Right lobe of liver (tissue), 6 donors: ENCODE data around the gene LRMDA. TPM values are rescaled to one million over a fixed set of nuclear protein-coding genes. Genes with fewer than 3 reads are reported as not detected.

Experiments
- ATAC-seq, 4 donors: fragments of 200-7000 bp; cut with Tn5 transposase; one replicate each; pipeline ENCODE4 v1.9.1; 2020; ENCODE audit warnings: mild to moderate bottlenecking in 4 of 4, moderate library complexity in 4 of 4
- DNase-seq, 3 donors: peaks; one replicate each; pipeline ENCODE4 v3.0.0-alpha.2; 2020
- H3K27ac ChIP-seq, 3 donors: fragments of 200-600 bp; one replicate each; pipeline ENCODE4 v1.8.0; 2022
- H3K27me3 ChIP-seq, 2 donors: fragments of 200-600 bp; one replicate each; pipeline ENCODE4 v1.8.0; 2022
- H3K36me3 ChIP-seq, 4 donors: fragments of 200-600 bp; sonication (generic) in 1 of 4; one replicate each; pipeline versions ENCODE4 v1.5.1 to v1.8.0; 2017 to 2022; ENCODE audit warnings: control low read depth in 1 of 4
- H3K4me1 ChIP-seq, 4 donors: fragments of 200-600 bp; sonication (generic) in 1 of 4; one replicate each; pipeline versions ENCODE4 v1.5.1 to v1.8.0; 2017 to 2022; ENCODE audit warnings: control low read depth in 1 of 4
- H3K4me3 ChIP-seq, 3 donors: fragments of 200-600 bp; one replicate each; pipeline ENCODE4 v1.8.0; 2022
- H3K9me3 ChIP-seq, 4 donors: fragments of 200-600 bp; sonication (generic) in 1 of 4; one replicate each; pipeline versions ENCODE4 v1.5.1 to v1.8.0; 2017 to 2022; ENCODE audit warnings: control low read depth in 1 of 4
- POLR2A ChIP-seq: fragments of 450-650 bp; IDR thresholded peaks from one replicate; pipeline ENCODE4 v1.6.1; 2017; ENCODE audit warnings: antibody characterized with exemption, mild to moderate bottlenecking
- WGBS: methylation state at CpG from one replicate; pipeline ENCODE4 v1.1.6; 2018; ENCODE audit warnings: low coverage, low lambda C conversion rate; ENCODE audit not compliant: insufficient coverage; ENCODE audit errors: missing lambda C conversion rate; 5-methylcytosine and 5-hydroxymethylcytosine counted together
- intact Hi-C, 2 donors: fragments of 100-400 bp; cut with DNase I; formaldehyde crosslinking; loops; one replicate each; pipeline versions ENCODE4 v1.11.2 to v1.14.1; 2022
- total RNA-seq, 6 experiments: library from RNA; depleted of rRNA in 2 of 6; stranded (reverse); fragments of >200 nt in 2 of 6; fragmentation: NEBNext Ultra II Directional in 3 of 6; extraction: Animal tissue kit (Norgen Biotek cat#: 25700) in 3 of 6; gene quantifications; one replicate each; pipeline versions ENCODE4 v1.1.0 to v1.2.4, GENCODE V29; 2016 to 2023
- TF ChIP-seq, protein P1 (sequence below), 4 donors: fragments of 200-600 bp in 3 of 4; fragments of 450-650 bp in 1 of 4; IDR thresholded peaks; one replicate each; pipeline versions ENCODE4 v1.5.1 to v1.8.0; 2016 to 2022; ENCODE audit warnings: antibody characterized with exemption in 4 of 4, mild to moderate bottlenecking in 2 of 4
- donor health status: DM: no; HTN: yes; CAD: no.
- donor health status: DM: no; HTN: no; CAD: no.
- donor health status: DM: no; HTN: no; CAD: no.
- donor health status: DM: no; HTN: yes; CAD: no.
- donor health status: DM: no; HTN: yes; CAD: no.

The LRMDA gene
- total RNA-seq, 6 experiments from 2014 or later: 9.9 to 19.9 (median 16.3) TPM

- WGBS: 88% methylated on average over 3 of the region's 5 CpGs
- no peak for ATAC-seq
- Histone ChIP-seq H3K9me3 (no peaks in the 10 kb centered on the region), H3K27ac (no peak overlapping the region), H3K36me3 (no peaks in the 10 kb centered on the region), H3K27me3 (no peaks in the 10 kb centered on the region), H3K4me1 (no peaks in the 10 kb centered on the region), H3K4me3 (no peak overlapping the region)
- intact Hi-C loops: no loop called here
- TF ChIP-seq, protein P1, sequence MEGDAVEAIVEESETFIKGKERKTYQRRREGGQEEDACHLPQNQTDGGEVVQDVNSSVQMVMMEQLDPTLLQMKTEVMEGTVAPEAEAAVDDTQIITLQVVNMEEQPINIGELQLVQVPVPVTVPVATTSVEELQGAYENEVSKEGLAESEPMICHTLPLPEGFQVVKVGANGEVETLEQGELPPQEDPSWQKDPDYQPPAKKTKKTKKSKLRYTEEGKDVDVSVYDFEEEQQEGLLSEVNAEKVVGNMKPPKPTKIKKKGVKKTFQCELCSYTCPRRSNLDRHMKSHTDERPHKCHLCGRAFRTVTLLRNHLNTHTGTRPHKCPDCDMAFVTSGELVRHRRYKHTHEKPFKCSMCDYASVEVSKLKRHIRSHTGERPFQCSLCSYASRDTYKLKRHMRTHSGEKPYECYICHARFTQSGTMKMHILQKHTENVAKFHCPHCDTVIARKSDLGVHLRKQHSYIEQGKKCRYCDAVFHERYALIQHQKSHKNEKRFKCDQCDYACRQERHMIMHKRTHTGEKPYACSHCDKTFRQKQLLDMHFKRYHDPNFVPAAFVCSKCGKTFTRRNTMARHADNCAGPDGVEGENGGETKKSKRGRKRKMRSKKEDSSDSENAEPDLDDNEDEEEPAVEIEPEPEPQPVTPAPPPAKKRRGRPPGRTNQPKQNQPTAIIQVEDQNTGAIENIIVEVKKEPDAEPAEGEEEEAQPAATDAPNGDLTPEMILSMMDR (IDR thresholded peaks at IDR 0.05): no peak
- no peak for TF ChIP-seq POLR2A
- no peak for DNase-seq
Observed at GRCh38 chr10:76358743-76359395, 927.4 kb downstream of the LRMDA start.

DNA sequence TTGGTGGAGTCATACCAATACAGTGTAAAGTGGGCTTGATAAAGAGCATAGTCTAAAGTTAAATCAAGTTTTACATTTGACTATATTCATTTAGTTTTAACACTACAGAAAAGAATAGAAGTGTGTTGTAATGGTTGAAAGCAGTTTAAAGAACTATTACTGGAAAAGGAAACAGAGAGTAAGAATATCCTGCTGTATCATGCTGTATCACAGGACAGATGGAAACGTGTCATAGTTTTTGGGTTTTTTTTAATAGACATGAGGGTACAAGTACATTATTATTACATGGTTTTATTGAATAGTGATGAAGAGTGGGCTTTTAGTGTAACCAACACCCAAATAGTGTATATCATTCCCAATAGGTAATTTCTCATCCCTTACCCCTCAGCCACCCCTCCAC lies 944.3 kb downstream of the LRMDA start:
- DNase-seq (no peak), ATAC-seq (no peak)
- TF ChIP-seq POLR2A: no peak
- TF ChIP-seq, protein P1 (IDR thresholded peaks at IDR 0.05): no peak
- Histone ChIP-seq H3K27ac (no peak overlapping the region), H3K4me3 (no peak overlapping the region), H3K36me3 (no peaks in the 10 kb centered on the region), H3K27me3 (no peaks in the 10 kb centered on the region), H3K9me3 (no peaks in the 10 kb centered on the region), H3K4me1 (no peaks in the 10 kb centered on the region)
- WGBS: 67% methylated on average over 1 of the region's 1 CpG
- intact Hi-C loops: no loop called here

DNA sequence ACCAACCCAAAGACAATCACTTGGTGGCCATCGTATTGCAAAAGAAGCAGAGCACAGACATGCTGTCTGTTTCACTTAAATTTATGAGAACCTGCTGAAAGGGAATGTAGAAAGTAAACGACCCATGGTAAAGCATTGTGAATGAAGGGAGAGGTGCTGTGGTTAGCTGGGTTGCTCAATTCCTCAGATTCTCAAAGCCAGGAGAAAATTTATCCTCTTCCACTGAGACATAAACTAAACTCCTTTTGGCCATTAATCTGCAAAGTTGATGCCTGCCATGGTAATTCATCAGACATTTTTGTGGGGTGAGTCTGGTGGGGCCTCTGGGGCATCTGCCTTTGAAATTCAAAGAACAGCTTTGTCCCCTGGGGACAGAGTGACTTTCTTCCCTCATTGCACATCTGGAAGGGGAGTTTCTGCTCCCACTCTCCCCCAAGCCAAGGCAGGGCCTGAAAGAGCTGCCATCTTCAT lies 951.0 kb downstream of the LRMDA start:
- ATAC-seq (no peak), DNase-seq (no peak)
- no peaks in the 10 kb centered on the region for H3K4me1 ChIP-seq
- no peaks in the 10 kb centered on the region for H3K27me3 ChIP-seq
- 76% methylated on average over 2 of the region's 2 CpGs for WGBS
- H3K27ac ChIP-seq: no peak overlapping the region
- H3K9me3 ChIP-seq: no peaks in the 10 kb centered on the region
- intact Hi-C loops: no loop called here
- H3K36me3 ChIP-seq: no peaks in the 10 kb centered on the region
- TF ChIP-seq POLR2A: no peak
- TF ChIP-seq, protein P1 (IDR thresholded peaks at IDR 0.05): no peak
- no peak overlapping the region for H3K4me3 ChIP-seq

GRCh38 chr10:76388321-76389023 lies 957.0 kb downstream of the LRMDA start:
- ATAC-seq: no peak
- TF ChIP-seq, protein P1 (IDR thresholded peaks at IDR 0.05): no peak
- TF ChIP-seq POLR2A: no peak
- Histone ChIP-seq H3K4me1 (no peaks in the 10 kb centered on the region), H3K36me3 (no peaks in the 10 kb centered on the region), H3K4me3 (no peak overlapping the region), H3K27ac (no peak overlapping the region), H3K27me3 (no peaks in the 10 kb centered on the region), H3K9me3 (no peaks in the 10 kb centered on the region)
- WGBS: 86% methylated on average over 1 of the region's 2 CpGs
- intact Hi-C loops: no loop called here
- no peak for DNase-seq
